Immature natural killer cell (primary cell): ENCODE results near the gene TRIM6. TPM values are rescaled to one million over a fixed set of nuclear protein-coding genes. Genes with fewer than 3 reads are reported as not detected.

Experiments used
- DNase-seq, 3 donors: peaks; one replicate each; pipeline ENCODE4 v3.0.0; 2022; ENCODE audit warnings: mixed read lengths in 1 of 3
- H3K27ac Mint-ChIP-seq, 6 donors: one replicate each; pipeline ENCODE4 v1.8.0; 2020; ENCODE audit warnings: mixed read lengths in 6 of 6, mild to moderate bottlenecking in 5 of 6, inconsistent platforms in 4 of 6, moderate library complexity in 3 of 6
- H3K27me3 Mint-ChIP-seq, 3 donors: one replicate each; pipeline ENCODE4 v1.8.0; 2020 to 2021; ENCODE audit warnings: low read depth in 3 of 3, mild to moderate bottlenecking in 3 of 3, mixed read lengths in 3 of 3, moderate library complexity in 3 of 3, inconsistent platforms in 1 of 3
- H3K36me3 Mint-ChIP-seq, 3 donors: one replicate each; pipeline ENCODE4 v1.8.0; 2020; ENCODE audit warnings: mixed read lengths in 3 of 3, inconsistent platforms in 2 of 3, mild to moderate bottlenecking in 2 of 3
- H3K4me1 Mint-ChIP-seq, 2 donors: one replicate each; pipeline ENCODE4 v1.8.0; 2020; ENCODE audit warnings: inconsistent platforms in 2 of 2, mild to moderate bottlenecking in 2 of 2, mixed read lengths in 2 of 2, moderate library complexity in 1 of 2
- H3K4me3 Mint-ChIP-seq, 5 donors: one replicate each; pipeline ENCODE4 v1.8.0; 2020; ENCODE audit warnings: mild to moderate bottlenecking in 5 of 5, mixed read lengths in 5 of 5, inconsistent platforms in 3 of 5, moderate library complexity in 3 of 5
- H3K9me3 Mint-ChIP-seq, 6 donors: one replicate each; pipeline ENCODE4 v1.8.0; 2020; ENCODE audit warnings: mild to moderate bottlenecking in 6 of 6, mixed read lengths in 6 of 6, inconsistent platforms in 4 of 6, moderate library complexity in 3 of 6
- polyA plus RNA-seq, 3 donors: library from polyadenylated mRNA; unstranded; fragments of 300-500 nt; fragmentation: Illumina TruSeq; gene quantifications; one replicate each; pipeline ENCODE4 v1.2.3, GENCODE V29; 2021

TRIM6 gene, protein sequence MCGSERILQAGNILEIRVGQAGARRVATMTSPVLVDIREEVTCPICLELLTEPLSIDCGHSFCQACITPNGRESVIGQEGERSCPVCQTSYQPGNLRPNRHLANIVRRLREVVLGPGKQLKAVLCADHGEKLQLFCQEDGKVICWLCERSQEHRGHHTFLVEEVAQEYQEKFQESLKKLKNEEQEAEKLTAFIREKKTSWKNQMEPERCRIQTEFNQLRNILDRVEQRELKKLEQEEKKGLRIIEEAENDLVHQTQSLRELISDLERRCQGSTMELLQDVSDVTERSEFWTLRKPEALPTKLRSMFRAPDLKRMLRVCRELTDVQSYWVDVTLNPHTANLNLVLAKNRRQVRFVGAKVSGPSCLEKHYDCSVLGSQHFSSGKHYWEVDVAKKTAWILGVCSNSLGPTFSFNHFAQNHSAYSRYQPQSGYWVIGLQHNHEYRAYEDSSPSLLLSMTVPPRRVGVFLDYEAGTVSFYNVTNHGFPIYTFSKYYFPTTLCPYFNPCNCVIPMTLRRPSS
- not detected for polyA plus RNA-seq

DNA sequence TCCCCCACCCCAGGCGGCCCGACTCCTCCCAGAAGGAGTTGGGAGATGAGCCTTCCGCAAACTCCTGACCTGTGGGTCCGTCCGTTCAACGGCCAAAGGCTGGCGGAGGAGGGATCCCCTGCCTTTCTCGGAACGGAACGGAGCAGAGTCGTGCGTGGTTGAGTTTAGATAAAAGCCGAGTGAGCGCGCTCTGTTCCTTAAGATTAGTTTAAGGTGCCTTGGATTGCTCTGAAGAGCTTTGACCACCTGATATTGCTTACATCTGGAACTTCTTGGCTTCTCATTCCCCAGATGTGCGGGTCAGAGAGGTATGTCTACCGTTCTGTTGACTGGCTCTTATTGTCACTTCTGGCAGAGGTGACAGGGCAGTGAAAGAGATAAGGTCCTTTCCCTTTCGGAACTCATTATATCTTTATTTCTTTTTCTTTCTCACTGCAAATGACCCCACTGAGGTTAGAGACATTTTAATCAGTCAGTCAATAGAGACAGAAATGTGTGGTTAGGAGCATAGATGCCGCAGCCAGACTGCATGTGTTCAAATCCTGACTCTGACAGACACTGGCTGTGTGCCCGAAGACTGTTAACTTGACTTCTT lies at the start of gene TRIM6:
Gene TRIM6, plus strand, starts transcription at position 31 of the 595 bp plus-strand sequence. Its CDS starts 261 bp downstream, at position 292.
- Mint-ChIP-seq H3K4me1 (peaks cover 6 to 11% of the 10 kb centered on the region in 2 donors), H3K36me3 (no peaks in the 10 kb centered on the region), H3K27me3 (peaks cover 0 to 8% (median 3%) of the 10 kb centered on the region in 3 donors), H3K27ac (peak within 1 kb of the TSS in 4 of 6 donors; percentile 23 to 78 (median 60)), H3K4me3 (peak within 1 kb of the TSS; percentile 75 to 95 (median 87)), H3K9me3 (no peaks in the 10 kb centered on the region)
- DNase-seq: peak in 1 of 3 donors; percentile 8

DNA sequence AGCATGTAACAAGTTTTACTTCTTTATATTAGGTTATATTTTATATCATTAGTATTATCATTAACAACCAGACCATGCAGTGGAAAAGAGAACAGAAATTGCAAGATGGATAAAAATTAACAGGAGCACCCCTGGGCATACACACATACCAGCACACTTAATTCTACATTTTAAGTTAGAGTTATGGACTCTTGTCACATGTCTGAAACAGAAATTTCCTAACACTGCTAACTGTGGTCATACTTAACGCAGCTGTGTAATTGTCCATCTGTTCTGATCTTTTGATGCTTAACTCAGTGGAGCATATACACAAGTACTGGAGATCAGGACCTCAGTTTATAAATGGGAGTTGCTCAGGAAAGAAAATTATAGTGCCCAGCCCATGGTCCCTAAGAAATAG lies 48.5 kb upstream of the TRIM6 start:
- Mint-ChIP-seq H3K27me3 (peaks cover 0 to 2% (median 0%) of the 10 kb centered on the region in 3 donors), H3K4me1 (no peaks in the 10 kb centered on the region), H3K36me3 (no peaks in the 10 kb centered on the region), H3K27ac (no peak overlapping the region), H3K9me3 (no peaks in the 10 kb centered on the region), H3K4me3 (no peak overlapping the region)
- no peak for DNase-seq

DNA sequence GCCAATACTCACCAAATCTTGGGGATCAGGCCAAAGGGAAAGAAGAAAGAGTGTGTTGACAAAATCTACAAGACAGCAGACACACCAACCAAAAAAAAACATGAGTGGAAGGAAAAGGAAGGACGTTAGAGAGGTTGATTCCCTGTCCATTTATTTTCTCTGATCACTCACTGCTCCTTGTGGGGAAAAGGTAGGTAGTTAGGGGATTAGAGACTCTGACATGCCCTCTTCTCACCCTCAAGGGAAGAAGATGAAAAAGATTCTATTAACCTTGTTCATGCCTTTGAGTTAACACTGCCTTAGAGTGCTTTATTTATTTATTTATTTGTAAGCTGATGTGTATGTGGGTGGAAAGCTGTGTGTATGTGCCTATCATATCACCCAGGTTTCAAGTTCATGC lies 48.0 kb upstream of the TRIM6 start, which contains the start of gene OR52H1:
Gene OR52H1, minus strand, starts transcription at position 101 of the 400 bp plus-strand sequence. CDS start 3,035 bp downstream, outside the sequence.
- no peak for DNase-seq
- H3K9me3 Mint-ChIP-seq: no peaks in the 10 kb centered on the region
- no peak within 1 kb of the TSS for H3K4me3 Mint-ChIP-seq
- no peaks in the 10 kb centered on the region for H3K4me1 Mint-ChIP-seq
- peaks cover 0 to 2% (median 0%) of the 10 kb centered on the region in 3 donors for H3K27me3 Mint-ChIP-seq
- H3K36me3 Mint-ChIP-seq: no peaks in the 10 kb centered on the region
- no peak within 1 kb of the TSS for H3K27ac Mint-ChIP-seq

DNA sequence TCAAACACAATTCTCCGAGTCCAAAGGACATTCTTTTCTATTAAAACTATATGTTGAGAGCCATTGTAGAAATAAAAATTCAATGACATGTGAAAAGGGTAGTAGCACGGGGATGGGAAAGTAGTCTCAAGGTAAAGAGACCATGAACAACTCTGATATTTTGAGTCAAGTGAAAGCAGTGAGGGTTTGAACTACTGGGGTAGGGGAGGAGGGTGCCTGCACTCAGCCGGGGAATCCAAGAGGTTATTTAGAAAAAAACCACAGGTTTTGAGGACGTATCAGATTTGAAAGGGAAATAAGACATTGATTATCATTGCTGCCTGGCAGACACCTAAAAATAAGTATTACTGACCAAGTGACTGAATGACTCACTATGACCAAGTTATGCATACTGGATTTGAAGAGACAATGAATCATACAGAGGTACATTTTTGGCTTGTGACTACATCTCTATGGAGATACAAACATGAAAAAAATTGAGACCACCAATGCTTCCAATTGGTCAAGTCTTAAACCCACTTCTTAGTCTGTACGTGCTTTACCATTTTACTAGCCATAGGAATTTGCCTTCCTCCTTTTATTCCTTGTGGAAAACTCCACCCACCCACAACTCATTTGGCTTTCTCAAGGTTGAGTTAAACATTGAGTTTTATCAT lies 45.9 kb upstream of the TRIM6 start:
- DNase-seq: no peak
- no peak overlapping the region for H3K27ac Mint-ChIP-seq

DNA sequence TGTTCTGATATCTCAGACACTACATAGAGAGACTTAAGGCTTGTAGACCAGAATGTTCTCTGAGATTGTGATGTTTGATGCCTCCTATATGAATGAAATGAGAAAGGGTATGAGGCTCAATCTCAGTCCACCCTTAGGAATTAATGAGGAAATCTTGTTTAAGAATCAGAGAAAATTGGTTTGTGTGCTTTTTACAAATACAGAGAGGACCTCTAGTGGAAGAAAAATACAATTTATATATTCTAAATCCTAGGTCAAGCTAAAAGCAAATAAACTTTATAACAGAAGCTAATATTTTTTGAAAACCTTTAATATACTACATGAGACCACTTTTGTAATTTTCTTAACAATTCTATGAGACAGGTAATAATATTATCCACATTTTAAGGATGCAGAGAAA lies 43.1 kb upstream of the TRIM6 start:
- Mint-ChIP-seq H3K27ac (no peak overlapping the region), H3K9me3 (no peaks in the 10 kb centered on the region), H3K4me1 (no peaks in the 10 kb centered on the region), H3K4me3 (no peak overlapping the region), H3K36me3 (no peaks in the 10 kb centered on the region), H3K27me3 (peaks cover 1 to 7% (median 2%) of the 10 kb centered on the region in 3 donors)
- DNase-seq: no peak

More for the DNA sequence above, 45.9 kb upstream of the TRIM6 start:
- Mint-ChIP-seq H3K27me3 (peaks cover 0 to 2% (median 0%) of the 10 kb centered on the region in 3 donors), H3K4me1 (no peaks in the 10 kb centered on the region), H3K9me3 (no peaks in the 10 kb centered on the region), H3K4me3 (no peak overlapping the region), H3K36me3 (no peaks in the 10 kb centered on the region)

DNA sequence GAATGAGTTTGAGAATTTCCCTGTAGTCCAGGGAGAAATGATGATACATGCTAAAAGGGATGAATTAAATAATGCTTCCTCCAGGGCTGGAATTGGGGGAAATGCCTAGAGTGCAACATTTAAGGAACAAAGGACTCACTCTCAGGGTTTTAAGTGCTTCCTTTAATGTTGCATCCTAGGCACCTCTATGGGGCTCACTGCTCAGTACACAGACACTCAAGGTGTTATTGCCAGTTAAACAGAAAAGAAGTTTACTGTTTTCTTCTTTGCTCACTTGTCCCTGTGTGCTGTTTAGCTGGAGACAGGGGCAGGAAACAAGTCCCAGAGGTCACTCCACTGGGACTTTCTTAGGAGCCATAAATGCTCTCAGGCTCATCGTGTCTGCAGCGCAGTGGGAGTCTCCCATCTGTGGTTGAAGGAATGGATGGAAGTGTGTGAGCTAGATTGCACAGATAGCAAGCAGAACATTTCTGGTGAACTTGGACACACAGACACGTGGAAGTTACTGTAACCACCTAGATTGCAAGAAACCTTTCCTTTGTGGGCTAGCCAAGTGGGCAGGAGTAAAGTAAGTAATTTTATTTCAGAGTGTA lies 39.7 kb upstream of the TRIM6 start:
- no peak overlapping the region for H3K27ac Mint-ChIP-seq
- H3K4me1 Mint-ChIP-seq: no peaks in the 10 kb centered on the region
- H3K4me3 Mint-ChIP-seq: no peak overlapping the region
- no peaks in the 10 kb centered on the region for H3K36me3 Mint-ChIP-seq
- H3K27me3 Mint-ChIP-seq: peaks cover 5 to 14% (median 8%) of the 10 kb centered on the region in 3 donors
- DNase-seq: no peak
- no peaks in the 10 kb centered on the region for H3K9me3 Mint-ChIP-seq

DNA sequence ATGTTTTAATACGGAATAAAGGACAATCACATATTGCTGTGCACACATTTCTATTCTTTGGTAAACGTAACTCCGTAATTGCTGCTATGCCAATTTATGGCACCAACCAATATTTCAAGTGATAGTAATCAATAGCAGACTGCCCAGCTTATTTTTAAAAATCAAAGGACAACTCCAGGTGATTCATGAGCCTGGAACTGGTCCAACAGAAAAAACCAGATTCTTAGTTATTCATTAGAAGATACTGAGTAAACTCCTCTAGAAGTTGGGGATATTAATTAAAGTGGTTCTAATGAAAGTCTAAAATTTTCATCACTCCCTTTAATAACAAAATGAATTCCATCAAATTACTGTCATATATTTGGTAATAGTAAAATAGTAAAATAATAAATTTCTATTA lies 38.7 kb upstream of the TRIM6 start:
- Mint-ChIP-seq H3K9me3 (no peaks in the 10 kb centered on the region), H3K4me3 (no peak overlapping the region), H3K27ac (no peak overlapping the region), H3K36me3 (no peaks in the 10 kb centered on the region), H3K4me1 (no peaks in the 10 kb centered on the region), H3K27me3 (peaks cover 6 to 13% (median 8%) of the 10 kb centered on the region in 3 donors)
- DNase-seq: no peak

DNA sequence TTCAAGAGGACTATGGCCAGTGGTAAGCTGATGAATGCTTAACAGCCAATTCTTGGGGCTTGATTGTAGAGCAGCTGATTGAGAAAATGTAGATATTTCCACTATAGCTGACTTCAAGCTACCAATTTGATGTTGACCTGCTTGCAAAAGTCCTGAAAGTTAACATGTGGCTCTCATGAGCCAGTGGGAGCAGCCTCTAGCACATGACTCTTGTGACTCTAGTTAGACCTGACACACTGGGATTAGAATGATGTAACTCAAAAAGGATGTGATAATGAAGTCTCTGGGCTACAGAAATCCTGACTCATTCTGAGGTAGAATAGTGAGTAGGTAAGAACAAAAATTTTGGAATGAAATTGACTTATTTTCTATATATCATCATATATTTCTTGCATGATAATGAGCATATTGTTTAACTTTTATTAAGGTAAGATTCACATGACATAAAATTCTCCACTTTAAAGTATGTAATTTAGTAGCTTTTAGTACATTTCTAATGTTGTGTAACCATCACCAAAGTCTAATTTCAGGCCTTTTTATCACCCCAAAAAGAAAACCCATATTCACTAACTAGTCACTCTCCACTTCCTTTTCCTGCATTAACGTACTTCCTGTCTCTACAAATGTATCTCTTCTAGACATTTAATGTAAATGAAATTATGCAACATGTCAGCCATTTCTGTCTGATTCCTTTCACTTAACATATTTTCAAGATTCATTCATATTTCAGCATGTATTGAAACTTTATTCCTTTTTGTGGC lies 32.0 kb upstream of the TRIM6 start:
- Mint-ChIP-seq H3K9me3 (peaks cover 0 to 6% (median 0%) of the 10 kb centered on the region in 6 donors), H3K4me3 (no peak overlapping the region)

DNA sequence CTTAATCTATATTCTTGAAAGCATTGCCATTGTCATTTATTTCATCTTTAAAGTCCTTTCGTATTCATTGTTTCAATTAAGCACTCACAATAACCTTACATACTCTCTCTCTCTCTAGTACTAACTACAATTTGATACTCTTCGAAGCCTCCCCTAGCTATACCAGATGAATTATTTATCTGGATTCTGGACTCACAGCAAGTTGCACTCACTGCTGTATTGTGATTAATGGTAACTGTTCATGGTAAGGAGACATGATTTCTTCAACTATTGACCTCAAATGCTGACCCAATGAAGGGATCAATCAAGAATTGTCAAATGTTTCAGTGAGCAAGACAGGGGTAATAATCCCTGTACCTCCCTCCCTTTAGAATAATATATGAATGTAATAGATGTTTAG lies 21.8 kb upstream of the TRIM6 start:
- H3K4me1 Mint-ChIP-seq: no peaks in the 10 kb centered on the region
- H3K27ac Mint-ChIP-seq: no peak overlapping the region
- no peaks in the 10 kb centered on the region for H3K36me3 Mint-ChIP-seq
- no peak overlapping the region for H3K4me3 Mint-ChIP-seq
- no peaks in the 10 kb centered on the region for H3K9me3 Mint-ChIP-seq
- no peak for DNase-seq
- no peaks in the 10 kb centered on the region for H3K27me3 Mint-ChIP-seq

More for the DNA sequence above, 32.0 kb upstream of the TRIM6 start:
- H3K36me3 Mint-ChIP-seq: peaks cover 0 to 3% (median 0%) of the 10 kb centered on the region in 3 donors
- no peak for DNase-seq
- no peak overlapping the region for H3K27ac Mint-ChIP-seq
- H3K4me1 Mint-ChIP-seq: peaks cover 14 to 19% of the 10 kb centered on the region in 2 donors
- peaks cover 7 to 10% (median 10%) of the 10 kb centered on the region in 3 donors for H3K27me3 Mint-ChIP-seq

DNA sequence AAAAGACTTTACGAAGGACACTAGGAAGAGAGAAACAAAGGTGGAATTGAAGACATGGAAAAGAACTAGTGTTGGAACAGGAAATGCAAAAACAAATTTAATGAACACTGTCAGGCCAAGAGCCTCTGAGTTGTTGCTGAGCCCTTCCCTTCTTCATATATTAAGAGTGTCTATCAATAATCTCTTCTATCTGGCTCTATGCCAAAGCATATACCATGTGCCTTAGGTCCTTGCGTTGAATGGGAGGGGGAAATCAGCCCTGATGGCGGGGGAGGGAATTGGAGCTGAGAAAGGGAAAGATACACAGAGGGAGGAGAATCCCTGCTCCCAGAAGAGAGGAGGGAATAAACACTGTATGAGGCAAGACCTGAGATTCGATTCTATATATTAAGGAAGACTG lies 21.3 kb upstream of the TRIM6 start:
- no peaks in the 10 kb centered on the region for H3K9me3 Mint-ChIP-seq
- no peak overlapping the region for H3K4me3 Mint-ChIP-seq
- no peaks in the 10 kb centered on the region for H3K36me3 Mint-ChIP-seq
- no peak for DNase-seq
- no peaks in the 10 kb centered on the region for H3K4me1 Mint-ChIP-seq
- peaks cover 0 to 2% (median 0%) of the 10 kb centered on the region in 3 donors for H3K27me3 Mint-ChIP-seq
- H3K27ac Mint-ChIP-seq: no peak overlapping the region

DNA sequence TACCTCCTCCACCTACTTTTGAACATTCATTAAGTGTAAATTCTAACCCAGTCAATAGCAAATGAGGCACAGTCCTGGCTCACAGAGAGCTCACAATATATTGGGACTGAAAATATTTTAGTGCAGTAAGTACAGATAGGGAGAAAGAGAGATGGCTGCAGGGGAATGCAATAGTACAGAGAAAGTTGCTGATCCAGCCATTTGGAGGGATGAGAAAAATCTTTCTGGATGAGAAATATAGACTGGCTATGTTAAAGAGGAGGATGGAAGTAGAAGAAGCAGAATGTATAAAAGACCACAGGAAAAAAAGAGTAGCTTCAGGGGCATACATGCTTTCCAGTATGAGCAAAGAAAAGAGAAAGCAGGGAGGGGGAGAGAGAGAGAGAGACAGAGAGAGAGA lies 19.3 kb upstream of the TRIM6 start:
- peaks cover 0 to 7% (median 0%) of the 10 kb centered on the region in 3 donors for H3K27me3 Mint-ChIP-seq
- H3K27ac Mint-ChIP-seq: no peak overlapping the region
- H3K4me3 Mint-ChIP-seq: no peak overlapping the region
- DNase-seq: no peak
- no peaks in the 10 kb centered on the region for H3K36me3 Mint-ChIP-seq
- no peaks in the 10 kb centered on the region for H3K4me1 Mint-ChIP-seq
- H3K9me3 Mint-ChIP-seq: no peaks in the 10 kb centered on the region

DNA sequence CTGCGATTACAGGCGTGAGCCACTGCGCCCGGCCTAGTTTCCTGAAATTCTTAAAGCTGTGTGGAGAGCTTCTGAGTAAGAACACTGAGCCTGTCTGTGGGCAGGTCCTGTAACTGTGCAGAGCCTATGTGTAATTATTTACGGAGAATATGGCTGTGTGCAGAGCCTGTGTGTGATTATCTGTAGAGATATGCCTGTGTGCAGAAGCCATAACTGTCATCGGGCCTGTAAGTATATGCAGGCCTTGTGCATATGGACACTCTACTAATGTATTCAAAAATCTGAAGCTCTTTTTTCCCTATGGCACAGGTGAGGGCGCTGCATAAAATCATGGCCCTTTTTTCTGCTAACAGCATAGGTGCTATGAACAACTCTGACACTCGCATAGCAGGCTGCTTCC lies 15.9 kb upstream of the TRIM6 start, which contains the start of gene OR52B6:
Gene OR52B6, plus strand, starts transcription at position 301 of the 400 bp plus-strand sequence. Its CDS starts 0 bp downstream, at position 301.
- no peaks in the 10 kb centered on the region for H3K4me1 Mint-ChIP-seq
- peaks cover 0 to 2% (median 0%) of the 10 kb centered on the region in 6 donors for H3K9me3 Mint-ChIP-seq
- no peak for DNase-seq
- peaks cover 0 to 4% (median 0%) of the 10 kb centered on the region in 3 donors for H3K36me3 Mint-ChIP-seq
- no peak within 1 kb of the TSS for H3K27ac Mint-ChIP-seq
- no peak within 1 kb of the TSS for H3K4me3 Mint-ChIP-seq
- H3K27me3 Mint-ChIP-seq: peaks cover 0 to 7% (median 0%) of the 10 kb centered on the region in 3 donors

DNA sequence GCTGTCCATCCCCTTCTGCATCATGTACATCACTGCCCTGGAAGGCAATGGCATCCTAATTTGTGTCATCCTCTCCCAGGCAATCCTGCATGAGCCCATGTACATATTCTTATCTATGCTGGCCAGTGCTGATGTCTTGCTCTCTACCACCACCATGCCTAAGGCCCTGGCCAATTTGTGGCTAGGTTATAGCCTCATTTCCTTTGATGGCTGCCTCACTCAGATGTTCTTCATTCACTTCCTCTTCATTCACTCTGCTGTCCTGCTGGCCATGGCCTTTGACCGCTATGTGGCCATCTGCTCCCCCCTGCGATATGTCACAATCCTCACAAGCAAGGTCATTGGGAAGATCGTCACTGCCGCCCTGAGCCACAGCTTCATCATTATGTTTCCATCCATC lies 15.4 kb upstream of the TRIM6 start:
- Mint-ChIP-seq H3K9me3 (peaks cover 0 to 2% (median 0%) of the 10 kb centered on the region in 6 donors), H3K27ac (no peak overlapping the region), H3K36me3 (peaks cover 0 to 4% (median 0%) of the 10 kb centered on the region in 3 donors), H3K4me1 (no peaks in the 10 kb centered on the region), H3K27me3 (peaks cover 0 to 7% (median 0%) of the 10 kb centered on the region in 3 donors), H3K4me3 (no peak overlapping the region)
- DNase-seq: no peak
